ENCODE results near the gene DCLK1.

DCLK1 gene

GRCh38 chr13:36094478-36094877 is 36.7 kb downstream of the DCLK1 start:
- H3K27me3 ChIP-seq (ENCODE audit: insufficient read depth, poor library complexity, severe bottlenecking): no peaks in the 10 kb centered on the region
- no peak for DNase-seq (ENCODE audit: low read depth in 1 of 2, low spot score in 1 of 2)
- H3K27ac ChIP-seq (replicated peaks): no peak overlapping the region
- no peak for TF ChIP-seq REST (IDR thresholded peaks at IDR 0.05; ENCODE audit: insufficient replicate concordance, low read depth)
- TF ChIP-seq POLR2AphosphoS5 (IDR thresholded peaks at IDR 0.05; ENCODE audit: low read depth): no peak
- TF ChIP-seq GABPA (IDR thresholded peaks at IDR 0.05; ENCODE audit: low read depth): no peak
- TF ChIP-seq CTCF (IDR thresholded peaks at IDR 0.05; ENCODE audit: insufficient read depth, low read length): no peak
- no peak for TF ChIP-seq SPI1 (IDR thresholded peaks at IDR 0.05; ENCODE audit: borderline replicate concordance, low read depth)
- H3K4me3 ChIP-seq (replicated peaks; ENCODE audit: insufficient read depth, low read length): no peak overlapping the region

GRCh38 chr13:36090592-36090991 is 40.6 kb downstream of the DCLK1 start:
- DNase-seq (ENCODE audit: low read depth in 1 of 2, low spot score in 1 of 2): no peak
- Histone ChIP-seq H3K27me3 (ENCODE audit: insufficient read depth, poor library complexity, severe bottlenecking) (no peaks in the 10 kb centered on the region), H3K4me3 (replicated peaks; ENCODE audit: insufficient read depth, low read length) (no peak overlapping the region), H3K27ac (replicated peaks) (no peak overlapping the region)
- no peak for TF ChIP-seq CTCF (IDR thresholded peaks at IDR 0.05; ENCODE audit: insufficient read depth, low read length)
- no peak for TF ChIP-seq GABPA (IDR thresholded peaks at IDR 0.05; ENCODE audit: low read depth)
- TF ChIP-seq REST (IDR thresholded peaks at IDR 0.05; ENCODE audit: insufficient replicate concordance, low read depth): no peak
- TF ChIP-seq POLR2AphosphoS5 (IDR thresholded peaks at IDR 0.05; ENCODE audit: low read depth): no peak
- no peak for TF ChIP-seq SPI1 (IDR thresholded peaks at IDR 0.05; ENCODE audit: borderline replicate concordance, low read depth)

GRCh38 chr13:36089130-36089647 is 42.0 kb downstream of the DCLK1 start:
- H3K27ac ChIP-seq (replicated peaks): no peak overlapping the region
- H3K27me3 ChIP-seq (ENCODE audit: insufficient read depth, poor library complexity, severe bottlenecking): no peaks in the 10 kb centered on the region
- H3K4me3 ChIP-seq (replicated peaks; ENCODE audit: insufficient read depth, low read length): no peak overlapping the region
- DNase-seq (ENCODE audit: low read depth in 1 of 2, low spot score in 1 of 2): no peak
- no peak for TF ChIP-seq POLR2AphosphoS5 (IDR thresholded peaks at IDR 0.05; ENCODE audit: low read depth)
- TF ChIP-seq CTCF (IDR thresholded peaks at IDR 0.05; ENCODE audit: insufficient read depth, low read length): no peak
- TF ChIP-seq SPI1 (IDR thresholded peaks at IDR 0.05; ENCODE audit: borderline replicate concordance, low read depth): no peak
- TF ChIP-seq GABPA (IDR thresholded peaks at IDR 0.05; ENCODE audit: low read depth): no peak
- no peak for TF ChIP-seq REST (IDR thresholded peaks at IDR 0.05; ENCODE audit: insufficient replicate concordance, low read depth)
